Liver (tissue), 9 donors: ENCODE results near the gene CACNA1D. TPM values are rescaled to one million over a fixed set of nuclear protein-coding genes. Genes with fewer than 3 reads are reported as not detected.

Experiments
- DNase-seq: peaks from one replicate; pipeline ENCODE4 v3.0.0-alpha.2; 2017; ENCODE audit warnings: low spot score
- H3K27ac ChIP-seq, 2 donors: one replicate each; pipeline ENCODE4 v1.7.0; 2013; ENCODE audit warnings: inconsistent platforms in 2 of 2, low read length in 2 of 2, control low read depth in 1 of 2, low read depth in 1 of 2, mild to moderate bottlenecking in 1 of 2
- H3K27me3 ChIP-seq, 4 donors: one replicate each; pipeline versions ENCODE4 v1.6.1 to v1.7.0; 2013; ENCODE audit warnings: low read length in 3 of 4, inconsistent platforms in 1 of 4, mild to moderate bottlenecking in 1 of 4, moderate library complexity in 1 of 4; ENCODE audit not compliant: control insufficient read depth in 4 of 4, insufficient read depth in 4 of 4
- H3K36me3 ChIP-seq, 4 donors: one replicate each; pipeline versions ENCODE4 v1.6.1 to v1.7.0; 2013; ENCODE audit warnings: low read length in 3 of 4, mild to moderate bottlenecking in 3 of 4, low read depth in 1 of 4, moderate library complexity in 1 of 4; ENCODE audit not compliant: control insufficient read depth in 4 of 4, insufficient read depth in 3 of 4
- H3K4me1 ChIP-seq, 4 donors: one replicate each; pipeline versions ENCODE4 v1.6.1 to v1.7.0; 2013; ENCODE audit warnings: low read length in 3 of 4, mild to moderate bottlenecking in 3 of 4, moderate library complexity in 1 of 4; ENCODE audit not compliant: control insufficient read depth in 4 of 4, insufficient read depth in 4 of 4
- H3K4me3 ChIP-seq, 3 donors: one replicate each; pipeline versions ENCODE4 v1.6.1 to v1.7.0; 2013; ENCODE audit warnings: low read length in 3 of 3, control low read depth in 1 of 3, low read depth in 1 of 3, mild to moderate bottlenecking in 1 of 3
- H3K9ac ChIP-seq, 2 donors: one replicate each; pipeline ENCODE4 v1.7.0; 2013; ENCODE audit warnings: low read length in 2 of 2, mild to moderate bottlenecking in 2 of 2, moderate library complexity in 2 of 2, control low read depth in 1 of 2, low read depth in 1 of 2
- H3K9me3 ChIP-seq, 4 donors: one replicate each; pipeline versions ENCODE4 v1.6.1 to v1.7.0; 2013; ENCODE audit warnings: low read length in 3 of 4; ENCODE audit not compliant: control insufficient read depth in 4 of 4
- CTCF ChIP-seq: fragments of 150-350 bp; IDR thresholded peaks from 2 replicates; pipeline ENCODE4 v1.5.1; 2017; ENCODE audit warnings: improper control_type of control experiment, low read depth, low read length; ENCODE audit not compliant: missing input control
- FOXA1 ChIP-seq: IDR thresholded peaks from 2 replicates; pipeline ENCODE4 v1.6.1; 2016; ENCODE audit warnings: antibody characterized with exemption
- GABPA ChIP-seq, 2 donors: IDR thresholded peaks in 1 of 2; conservative IDR thresholded peaks in 1 of 2; 2 replicates each; pipeline ENCODE4 v1.6.1; 2016; ENCODE audit warnings: antibody characterized with exemption in 2 of 2, mild to moderate bottlenecking in 1 of 2, moderate library complexity in 1 of 2
- HNF4A ChIP-seq, 2 donors: conservative IDR thresholded peaks; 2 replicates each; pipeline ENCODE4 v1.6.1; 2016; ENCODE audit warnings: antibody characterized with exemption in 2 of 2, mild to moderate bottlenecking in 2 of 2
- HNF4G ChIP-seq: IDR thresholded peaks from 2 replicates; pipeline ENCODE4 v1.6.1; 2016; ENCODE audit warnings: antibody characterized with exemption
- NR2F2 ChIP-seq: IDR thresholded peaks from 2 replicates; pipeline ENCODE4 v1.6.1; 2016; ENCODE audit warnings: antibody characterized with exemption
- RAD21 ChIP-seq, 2 donors: IDR thresholded peaks; 2 replicates each; pipeline ENCODE4 v1.6.1; 2016; ENCODE audit warnings: antibody characterized with exemption in 2 of 2, mild to moderate bottlenecking in 2 of 2
- RXRA ChIP-seq, 2 donors: IDR thresholded peaks; 2 replicates each; pipeline ENCODE4 v1.6.1; 2017 to 2018; ENCODE audit warnings: antibody characterized with exemption in 2 of 2, mild to moderate bottlenecking in 1 of 2
- SP1 ChIP-seq: IDR thresholded peaks from 2 replicates; pipeline ENCODE4 v1.6.1; 2018; ENCODE audit warnings: antibody characterized with exemption, mild to moderate bottlenecking
- TAF1 ChIP-seq: conservative IDR thresholded peaks from 2 replicates; pipeline ENCODE4 v1.6.1; 2016; ENCODE audit warnings: antibody characterized with exemption, mild to moderate bottlenecking
- WGBS: extraction: QIAGEN DNeasy Blood & Tissue Kit; methylation state at CpG from one replicate; pipeline ENCODE4 v1.1.7; 2013; 5-methylcytosine and 5-hydroxymethylcytosine counted together
- polyA plus RNA-seq, 2 donors: library from polyadenylated mRNA; stranded (reverse) in 1 of 2; unstranded in 1 of 2; fragments of 200-250 nt in 1 of 2; fragments of >200 nt in 1 of 2; fragmentation: Nextera tagmentation in 1 of 2; extraction: Ambion mirVana in 1 of 2; gene quantifications; one replicate each; pipeline versions ENCODE4 v1.2.1 to v1.2.3, GENCODE V29; 2013 to 2015
- total RNA-seq, 2 donors: library from RNA; depleted of rRNA; stranded (reverse); fragments of >200 nt; gene quantifications; one replicate each; pipeline ENCODE4 v1.2.3, GENCODE V29; 2014
- TF ChIP-seq, protein P1 (sequence below): IDR thresholded peaks from 2 replicates; pipeline ENCODE4 v1.6.1; 2016; ENCODE audit warnings: antibody characterized with exemption
- donor health status: healthy.
- donor health status: healthy.
- donor health status: healthy.
- donor health status: healthy.
- donor health status: healthy.

CACNA1D gene
- total and polyA plus RNA-seq, 4 donors = 1.8 to 18.9 (median 3.4) TPM

- DNase-seq = no peak
- Histone ChIP-seq H3K9me3 (no peaks in the 10 kb centered on the region), H3K4me3 (no peak overlapping the region), H3K36me3 (peaks cover 0 to 3% (median 0%) of the 10 kb centered on the region in 4 donors), H3K27me3 (no peaks in the 10 kb centered on the region), H3K27ac (no peak overlapping the region), H3K4me1 (no peaks in the 10 kb centered on the region), H3K9ac (no peak overlapping the region)
- 87% methylated on average over 9 of the region's 9 CpGs for WGBS
- no peak for TF ChIP-seq TAF1
Observed at GRCh38 chr3:53753518-53754183, 259.2 kb downstream of the CACNA1D start.

- no peak overlapping the region for H3K27ac ChIP-seq
- no peak overlapping the region for H3K4me3 ChIP-seq
- 88% methylated on average over 9 of the region's 9 CpGs for WGBS
- TF ChIP-seq SP1 (no peak), NR2F2 (no peak), TAF1 (no peak), CTCF (no peak), GABPA (IDR thresholded peaks at IDR 0.05 in 1 of 2, conservative IDR thresholded peaks at IDR 0.05 in 1 of 2) (no peak), FOXA1 (no peak), RXRA (IDR thresholded peaks at IDR 0.05) (no peak)
- TF ChIP-seq, protein P1, sequence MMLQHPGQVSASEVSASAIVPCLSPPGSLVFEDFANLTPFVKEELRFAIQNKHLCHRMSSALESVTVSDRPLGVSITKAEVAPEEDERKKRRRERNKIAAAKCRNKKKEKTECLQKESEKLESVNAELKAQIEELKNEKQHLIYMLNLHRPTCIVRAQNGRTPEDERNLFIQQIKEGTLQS = no peak
- peaks cover 0 to 2% (median 0%) of the 10 kb centered on the region in 4 donors for H3K36me3 ChIP-seq
- no peaks in the 10 kb centered on the region for H3K27me3 ChIP-seq
- no peak for DNase-seq
- H3K9me3 ChIP-seq = no peaks in the 10 kb centered on the region
- no peak overlapping the region for H3K9ac ChIP-seq
- H3K4me1 ChIP-seq = no peaks in the 10 kb centered on the region
Observed at GRCh38 chr3:53754325-53754724, 259.9 kb downstream of the CACNA1D start.

DNA sequence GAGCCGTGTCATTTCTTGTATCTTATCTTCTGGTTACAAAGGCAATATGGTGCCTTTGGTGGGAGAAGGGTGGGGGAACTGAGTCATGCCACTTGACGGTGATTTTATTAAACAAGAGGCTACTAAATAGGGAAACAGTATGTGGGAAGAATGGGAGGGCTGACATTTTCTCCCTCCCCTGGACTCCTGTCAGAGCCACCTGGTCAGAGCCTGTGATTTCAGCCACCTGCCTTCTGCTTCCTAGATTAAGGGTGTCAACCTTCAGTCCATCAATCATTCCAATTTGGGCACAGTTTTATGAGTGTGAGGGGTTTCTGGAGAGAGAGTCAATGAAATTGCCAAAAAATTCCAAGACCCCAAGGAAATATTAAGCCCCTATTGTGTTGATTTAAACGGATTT lies 264.4 kb downstream of the CACNA1D start:
- no peak for TF ChIP-seq HNF4A (conservative IDR thresholded peaks at IDR 0.05)
- Histone ChIP-seq H3K9me3 (no peaks in the 10 kb centered on the region), H3K4me3 (no peak overlapping the region), H3K27ac (no peak overlapping the region), H3K36me3 (no peaks in the 10 kb centered on the region), H3K9ac (no peak overlapping the region), H3K4me1 (no peaks in the 10 kb centered on the region), H3K27me3 (no peaks in the 10 kb centered on the region)
- DNase-seq = no peak
- WGBS = 86% methylated on average over 3 of the region's 3 CpGs

DNA sequence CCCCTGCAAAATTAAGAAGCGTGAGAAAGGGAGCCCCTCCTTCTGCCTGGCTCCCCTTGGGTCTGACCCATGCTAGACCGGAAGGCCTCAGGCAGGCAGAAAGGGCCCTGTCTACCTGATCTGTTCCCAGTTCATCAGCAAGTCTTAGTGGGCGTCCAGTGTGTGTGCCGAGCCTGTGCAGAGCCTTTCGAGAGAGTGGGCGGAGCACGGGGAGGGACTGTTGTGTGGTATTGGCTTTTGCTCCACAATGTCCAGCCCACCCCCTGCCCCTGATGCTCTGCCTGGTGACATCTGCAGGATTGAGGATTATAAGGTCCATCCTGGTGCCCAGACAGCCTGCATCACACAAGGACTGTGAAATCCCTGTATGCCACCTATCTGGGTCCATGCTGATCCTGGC lies 268.9 kb downstream of the CACNA1D start:
- H3K27ac ChIP-seq = no peak overlapping the region
- no peak for DNase-seq
- H3K36me3 ChIP-seq = no peaks in the 10 kb centered on the region
- H3K9me3 ChIP-seq = no peaks in the 10 kb centered on the region
- no peak overlapping the region for H3K4me3 ChIP-seq
- H3K27me3 ChIP-seq = no peaks in the 10 kb centered on the region
- TF ChIP-seq RAD21 (IDR thresholded peaks at IDR 0.05) (no peak), HNF4G (no peak)
- no peaks in the 10 kb centered on the region for H3K4me1 ChIP-seq
- H3K9ac ChIP-seq = no peak overlapping the region
- WGBS = 94% methylated on average over 7 of the region's 7 CpGs
